GM21737 (cell line): Measurements from ENCODE around the gene SOCS3.
A peak's percentile ranks its signal among the peaks of the same experiment; 100 is the strongest.

Experiments
- ATAC-seq: cut with Tn5 transposase; IDR thresholded peaks from one replicate; pipeline ENCODE4 v1.9.1; 2021; ENCODE audit warnings: mild to moderate bottlenecking, moderate library complexity; ENCODE audit not compliant: unreplicated experiment

The SOCS3 gene

DNA sequence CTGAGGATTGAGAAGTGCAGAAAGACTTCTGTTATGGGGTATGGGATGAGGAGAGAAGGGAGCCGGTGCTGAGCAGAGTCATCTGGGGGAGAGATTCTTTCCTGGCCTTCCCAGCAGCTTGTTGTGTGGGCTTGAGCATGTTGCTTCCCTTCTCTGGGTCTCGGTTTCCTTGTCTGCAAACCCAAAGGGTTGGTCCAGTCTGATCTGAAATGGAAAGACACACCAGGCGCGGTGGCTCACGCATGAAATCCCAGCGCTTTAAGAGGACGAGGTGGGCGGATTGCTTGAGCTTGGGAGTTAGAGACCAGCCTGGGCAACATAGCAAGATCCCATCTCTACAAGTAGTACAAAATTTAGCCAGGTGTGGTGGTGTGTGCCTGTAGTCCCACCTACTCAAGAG lies 6.0 kb downstream of the SOCS3 start:
- ATAC-seq = no peak

- ATAC-seq = no peak
Observed at GRCh38 chr17:78351449-78352006, 8.3 kb downstream of the SOCS3 start.

GRCh38 chr17:78349891-78350642 lies 9.8 kb downstream of the SOCS3 start:
- ATAC-seq = no peak

DNA sequence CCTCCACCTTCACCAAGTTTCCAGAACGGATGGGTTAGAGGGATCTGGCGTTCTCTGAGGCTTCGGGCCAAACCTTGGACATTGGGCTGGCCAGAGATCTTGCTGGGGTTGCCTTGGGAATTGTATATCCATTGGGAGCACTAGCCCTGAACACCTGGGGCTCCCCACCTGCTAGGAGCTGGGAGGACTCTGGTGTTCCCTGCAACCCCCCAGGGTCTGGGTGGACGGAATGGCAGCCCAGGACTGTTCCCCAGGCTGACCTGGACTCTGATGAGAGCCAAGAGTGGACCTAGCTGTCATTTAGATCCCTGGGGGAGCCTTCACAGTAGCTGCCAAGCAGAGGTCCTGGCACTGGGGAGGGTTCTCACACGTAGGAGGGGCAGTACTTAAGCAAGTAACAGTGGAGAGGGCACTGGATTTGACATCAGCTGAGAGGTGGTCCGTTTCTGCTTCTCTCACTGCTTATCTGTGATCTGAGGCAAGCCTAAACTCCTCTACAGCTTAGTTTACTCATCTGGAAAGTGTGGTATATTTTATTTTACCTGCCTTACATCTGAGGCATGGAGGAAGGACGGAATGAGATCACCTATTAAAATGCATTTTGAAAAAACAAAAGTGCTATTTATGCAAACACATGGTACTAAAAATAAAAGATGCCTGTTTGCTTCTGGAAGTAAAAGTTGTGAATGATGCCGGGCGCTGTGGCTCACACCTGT lies 11.7 kb downstream of the SOCS3 start:
- ATAC-seq = no peak

- no peak for ATAC-seq
Observed at GRCh38 chr17:78347453-78347852, 12.4 kb downstream of the SOCS3 start.

DNA sequence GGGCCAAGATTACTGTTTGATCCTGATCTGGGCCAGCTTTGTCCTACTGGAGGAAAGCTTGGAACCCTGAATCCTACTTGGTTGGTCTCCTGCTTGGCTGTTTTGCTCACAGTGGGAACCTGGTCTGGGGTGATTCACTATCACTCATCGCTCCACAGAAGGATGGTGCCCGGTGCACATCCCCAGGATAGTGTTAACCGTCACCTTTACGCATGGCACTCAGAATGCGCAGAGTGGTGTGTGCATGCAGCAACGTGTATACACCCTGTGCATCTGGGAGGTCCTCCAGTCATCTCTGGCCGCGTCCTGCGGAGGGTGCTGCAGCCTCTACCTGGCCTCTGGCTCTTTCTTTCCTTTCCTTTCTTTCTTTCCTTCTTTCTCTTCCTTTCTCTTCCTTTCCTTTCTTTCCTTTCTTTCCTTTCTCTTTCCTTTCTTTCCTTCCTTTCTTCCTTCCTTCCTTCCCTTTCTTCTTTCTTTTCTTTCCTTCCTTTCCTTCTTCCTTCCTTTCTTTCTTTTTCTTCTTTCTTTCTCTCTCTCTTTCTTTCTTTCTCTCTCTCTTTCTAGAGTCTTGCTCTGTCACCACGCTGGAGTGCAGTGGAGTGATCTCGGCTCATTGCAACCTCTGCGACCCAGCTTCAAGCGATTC lies 13.1 kb downstream of the SOCS3 start:
- ATAC-seq = no peak

DNA sequence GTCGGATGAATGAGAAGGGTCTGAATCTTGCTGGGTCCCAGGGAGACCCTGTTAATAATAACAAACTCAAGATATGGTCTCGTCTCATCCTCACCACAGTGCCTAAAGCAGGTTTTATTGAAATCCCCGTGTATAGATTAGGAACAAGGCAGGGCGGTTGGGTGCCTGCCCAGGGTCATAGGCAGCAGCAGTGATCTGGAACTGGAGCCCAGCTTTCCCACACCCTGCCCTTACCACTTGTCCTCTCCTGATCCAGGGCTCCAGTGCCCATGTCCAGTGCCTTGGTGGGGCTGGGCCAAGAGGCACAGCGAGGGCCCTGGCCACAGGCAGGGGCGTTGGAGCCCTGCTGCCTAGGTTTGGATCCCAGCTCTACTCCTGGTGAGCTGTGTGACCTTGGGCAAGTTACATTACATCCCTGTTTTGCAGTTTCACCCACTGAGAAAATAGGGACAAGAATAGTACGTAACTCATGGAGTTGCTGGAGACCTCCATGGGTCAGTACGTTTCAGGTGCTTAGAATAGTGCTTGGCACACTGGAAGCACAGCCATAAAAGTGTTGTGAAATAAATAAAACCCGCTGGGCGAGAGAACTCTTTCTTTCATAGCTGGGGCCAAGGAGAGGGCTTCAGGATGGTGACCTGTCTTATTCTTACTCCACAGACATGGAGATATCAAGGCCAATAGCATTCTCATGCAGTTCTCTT lies 13.9 kb downstream of the SOCS3 start:
- ATAC-seq = no peak

GRCh38 chr17:78345172-78345571 lies 14.7 kb downstream of the SOCS3 start:
- ATAC-seq = no peak

DNA sequence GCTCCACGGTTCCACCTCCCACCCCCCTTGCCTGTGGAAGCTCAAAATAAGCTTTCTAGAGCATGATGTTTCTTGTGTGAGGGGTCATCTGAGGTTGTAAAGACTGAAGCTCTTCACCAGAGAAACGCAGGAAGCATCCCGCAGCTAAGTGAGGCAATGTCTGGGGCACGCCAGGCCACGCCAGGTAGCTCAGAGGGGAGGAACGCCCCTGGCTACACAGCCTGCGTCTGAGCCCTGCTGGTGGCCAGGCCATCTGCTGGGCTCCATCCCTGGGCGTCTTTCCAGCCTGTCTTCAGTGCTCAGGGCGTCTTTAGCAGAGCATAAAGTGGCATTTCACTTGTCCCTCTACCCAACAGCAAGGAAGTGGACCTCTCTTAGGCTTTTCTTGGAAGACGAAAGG lies 15.2 kb downstream of the SOCS3 start:
- ATAC-seq = no peak

- peak; percentile 38 for ATAC-seq
Observed at GRCh38 chr17:78343543-78344201, 16.2 kb downstream of the SOCS3 start.

GRCh38 chr17:78343187-78343542 lies 16.7 kb downstream of the SOCS3 start:
- ATAC-seq = no peak

DNA sequence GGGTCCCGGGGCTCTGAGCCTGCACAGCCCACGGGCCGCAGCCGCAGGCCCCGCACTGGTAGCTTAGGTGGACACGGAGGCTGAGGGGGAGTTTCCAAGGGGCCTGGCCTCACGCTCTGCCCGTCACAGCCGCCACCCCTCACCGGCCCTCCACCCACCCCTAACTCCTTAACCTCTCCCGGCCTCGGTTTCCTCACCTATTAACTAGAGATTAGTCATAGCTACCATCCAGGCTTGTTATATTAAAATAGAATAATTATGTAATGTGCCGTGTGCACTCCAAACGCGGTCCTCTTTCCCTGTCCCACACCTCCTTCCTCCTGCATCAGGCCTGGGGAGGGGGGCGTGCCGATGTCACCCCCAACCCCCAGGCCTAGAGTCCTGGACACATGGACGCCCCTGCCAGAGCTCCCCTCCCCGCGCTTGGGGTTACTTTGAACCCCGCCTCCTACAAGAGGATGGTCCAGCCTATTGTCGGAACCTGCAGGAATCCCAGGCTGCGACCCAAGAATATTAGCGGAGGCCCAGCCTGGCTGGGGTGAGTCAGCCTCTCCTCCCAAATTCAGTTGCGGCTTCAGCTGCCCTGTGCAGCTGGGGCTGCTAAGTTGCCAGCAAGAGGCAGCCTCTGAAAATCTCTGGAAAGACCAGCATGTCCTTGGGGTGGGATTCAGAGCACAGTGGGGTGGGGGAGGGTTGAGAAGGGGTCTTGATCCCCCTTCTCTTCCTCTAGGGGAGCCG lies 17.3 kb downstream of the SOCS3 start:
- no peak for ATAC-seq

DNA sequence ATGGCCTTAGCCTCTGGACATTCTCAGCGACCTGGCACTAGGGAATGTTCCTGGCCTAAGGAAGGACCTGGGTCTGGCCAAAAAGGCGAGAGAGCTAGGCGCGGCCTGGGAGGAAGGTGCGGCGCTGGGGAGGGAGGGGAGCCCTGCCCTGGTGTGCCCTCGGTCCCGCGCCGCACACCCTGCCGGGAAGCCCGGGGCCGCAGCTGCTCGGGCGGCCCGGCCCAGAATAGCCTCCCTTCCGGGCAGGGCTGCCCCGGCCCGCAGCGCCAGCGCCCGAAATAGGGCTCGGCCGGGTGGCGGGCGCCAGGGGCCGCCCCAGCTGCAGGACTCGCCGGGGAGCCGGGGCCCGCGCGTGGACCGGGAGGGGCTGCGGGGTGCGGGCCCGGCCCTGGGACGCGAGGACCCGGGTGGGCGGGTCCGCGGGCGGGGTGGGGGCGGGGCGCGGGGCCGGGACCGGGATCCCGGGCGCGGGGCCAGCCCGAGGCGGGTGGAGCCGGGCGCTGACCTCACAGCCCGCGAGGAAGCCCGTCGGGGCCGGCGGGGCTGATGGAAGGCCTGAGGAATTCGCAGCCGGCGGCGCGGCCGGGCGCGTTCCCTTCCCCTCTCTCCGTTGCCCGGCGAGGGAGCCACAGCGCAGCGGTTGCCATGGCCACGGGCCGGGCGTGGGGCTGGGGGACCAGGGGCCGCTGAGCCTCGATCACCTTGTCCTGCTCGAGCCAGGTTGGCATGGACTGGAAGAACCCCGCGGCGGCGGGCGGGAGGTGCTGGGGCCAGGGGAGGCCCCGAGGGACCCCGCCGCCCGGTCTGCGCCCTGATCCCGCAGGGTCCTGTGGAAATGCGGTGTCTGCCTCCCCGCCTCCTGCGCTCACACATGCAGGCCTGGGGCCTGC lies 18.1 kb downstream of the SOCS3 start:
- ATAC-seq = no peak

DNA sequence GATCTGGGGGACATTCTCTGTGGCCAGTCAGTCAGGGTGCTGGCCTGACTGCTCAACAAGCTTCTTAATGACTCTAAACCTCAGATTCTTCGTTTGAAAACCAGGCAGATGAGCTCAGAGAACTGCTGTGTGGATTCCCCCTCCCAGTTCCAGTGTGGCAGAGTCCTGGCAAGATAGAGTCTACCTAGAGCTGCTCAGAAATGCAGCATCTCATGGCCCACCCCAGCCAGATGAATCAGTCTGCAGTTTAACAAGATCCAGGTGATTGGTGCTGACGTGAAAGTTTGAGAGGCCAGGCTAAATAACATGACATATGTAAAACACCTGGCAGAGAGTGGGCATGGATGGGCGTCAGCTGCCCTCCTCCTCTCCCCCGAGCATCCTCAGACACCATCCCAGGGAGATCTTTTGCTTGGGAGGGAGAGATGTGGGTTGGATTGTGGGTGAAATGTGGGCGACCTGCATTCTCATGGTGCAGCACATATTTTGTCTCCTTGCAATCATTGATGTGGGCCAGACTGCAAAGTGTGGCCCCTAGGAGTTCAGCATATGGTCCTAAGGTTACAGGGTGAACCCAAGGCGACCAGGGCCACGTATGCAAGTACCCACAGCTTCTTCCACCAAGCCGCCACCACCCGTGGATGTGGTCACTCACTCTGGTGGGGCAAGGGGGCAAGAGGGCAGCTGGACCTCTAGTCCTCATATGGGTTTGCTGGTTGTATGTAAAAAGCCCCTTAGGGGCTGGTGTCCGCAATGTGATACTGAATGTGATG lies 19.5 kb downstream of the SOCS3 start:
- no peak for ATAC-seq

DNA sequence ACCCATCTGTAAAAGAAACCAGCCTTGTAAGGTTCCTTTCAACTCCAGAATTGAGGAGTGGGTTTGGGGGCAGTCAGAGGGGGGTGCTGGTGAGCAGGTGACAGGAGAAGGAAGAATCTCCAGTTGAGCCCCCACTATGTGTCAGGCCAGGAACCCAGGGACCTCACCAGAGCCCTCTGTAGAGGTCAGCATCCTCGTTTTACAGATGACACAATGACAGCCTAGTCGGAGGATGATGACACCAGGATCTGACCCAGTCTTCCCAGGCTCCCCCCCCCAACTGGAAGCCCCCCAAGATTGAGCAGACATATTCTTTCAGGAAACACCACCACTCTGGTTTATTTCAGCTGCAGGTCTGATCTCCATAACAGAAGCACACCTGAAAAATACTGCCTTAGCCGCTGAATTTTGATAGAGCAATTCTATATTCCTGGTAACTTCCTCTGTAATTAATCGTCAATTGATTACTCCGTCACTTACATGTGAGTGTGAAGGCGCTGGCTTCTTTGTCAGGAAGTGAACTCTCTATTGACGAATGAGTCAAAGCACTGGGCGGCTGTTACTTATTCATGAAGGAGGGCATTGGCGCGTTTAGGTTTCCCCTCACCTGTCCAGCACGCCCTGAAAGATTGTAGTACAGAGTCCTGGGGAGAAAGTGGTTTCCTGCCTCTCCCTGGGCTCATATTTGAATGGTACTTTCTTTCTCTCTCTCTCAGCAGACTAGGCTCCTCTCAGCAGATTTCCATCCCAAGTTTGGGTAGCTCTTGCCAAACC lies 21.2 kb downstream of the SOCS3 start:
- no peak for ATAC-seq

DNA sequence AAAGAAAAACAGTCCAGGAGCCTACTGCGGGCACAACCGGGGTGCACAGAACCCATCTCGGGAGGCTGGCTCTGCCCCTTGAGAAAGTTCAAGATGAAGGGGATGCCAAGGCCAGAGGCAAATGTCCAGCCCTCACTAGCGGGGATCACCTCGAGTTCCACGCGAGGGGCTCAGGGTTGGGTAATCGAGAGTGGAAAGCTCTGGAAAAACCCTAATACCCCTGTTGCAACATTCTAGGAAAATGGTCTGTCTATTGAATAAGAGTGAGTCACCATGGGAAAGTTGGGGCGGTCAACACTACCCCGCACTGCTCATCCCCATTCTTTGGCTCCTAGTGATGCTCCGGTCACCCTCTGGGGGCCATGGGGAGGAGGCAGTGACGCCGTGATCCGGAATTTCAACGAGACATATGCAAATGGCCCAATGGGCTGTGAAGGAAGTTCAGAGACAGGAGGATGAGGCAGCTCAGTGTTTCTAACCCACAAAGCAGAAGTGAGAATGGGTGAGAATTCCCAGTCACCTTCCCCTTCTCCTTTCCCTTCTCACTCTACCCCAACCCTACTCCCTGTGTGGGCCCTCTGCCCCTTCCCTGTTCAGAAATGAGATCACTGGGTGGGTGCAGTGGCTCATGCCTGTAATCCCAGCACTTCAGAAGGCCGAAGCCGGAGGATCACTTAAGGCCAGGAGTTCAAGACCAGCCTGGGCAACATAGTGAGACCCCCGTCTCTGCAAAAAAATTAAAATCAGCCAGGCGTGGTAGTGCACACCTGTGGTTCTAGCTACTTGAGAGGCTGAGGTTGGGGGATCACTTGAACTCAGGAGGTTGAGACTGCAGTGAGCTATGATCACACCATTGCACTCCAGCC lies 22.4 kb downstream of the SOCS3 start:
- no peak for ATAC-seq

GRCh38 chr17:78335209-78335608 lies 24.7 kb downstream of the SOCS3 start:
- ATAC-seq = no peak
